Measurements from ENCODE around the gene CYP27B1.

CYP27B1 gene

DNA sequence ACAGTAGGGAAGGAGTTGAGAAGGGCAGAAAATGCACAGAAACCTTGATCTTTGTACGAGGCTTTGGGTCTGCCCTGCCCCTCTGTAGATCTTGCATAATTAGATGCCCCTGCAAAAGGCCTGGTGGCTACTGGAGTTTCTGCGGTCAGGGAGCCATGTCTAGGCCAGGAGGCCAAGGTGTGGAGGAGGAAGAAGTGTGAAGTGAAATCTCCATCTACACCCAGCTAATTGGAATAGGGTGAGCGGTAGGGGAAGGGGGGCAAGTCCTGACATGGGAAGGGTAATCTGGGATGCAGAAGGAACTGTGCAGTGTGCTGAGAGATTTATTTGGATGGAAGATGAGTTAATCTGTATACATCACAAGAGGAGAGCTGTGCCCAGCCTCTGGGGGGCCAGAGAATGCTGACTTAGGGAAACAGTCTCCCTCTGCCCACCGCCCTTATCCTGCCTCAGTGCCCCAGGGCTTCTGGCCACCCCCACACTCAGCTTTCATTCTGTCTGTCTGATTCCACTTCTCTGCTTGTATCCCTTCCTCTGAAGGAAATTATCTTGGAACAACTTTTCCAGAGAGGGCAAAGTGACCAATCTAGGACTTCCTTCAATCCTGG lies 5.4 kb downstream of the CYP27B1 start:
- H3K36me3 Mint-ChIP-seq (ENCODE audit: low read depth): peaks cover 16% of the 10 kb centered on the region
- no peaks in the 10 kb centered on the region for H3K9me3 Mint-ChIP-seq

DNA sequence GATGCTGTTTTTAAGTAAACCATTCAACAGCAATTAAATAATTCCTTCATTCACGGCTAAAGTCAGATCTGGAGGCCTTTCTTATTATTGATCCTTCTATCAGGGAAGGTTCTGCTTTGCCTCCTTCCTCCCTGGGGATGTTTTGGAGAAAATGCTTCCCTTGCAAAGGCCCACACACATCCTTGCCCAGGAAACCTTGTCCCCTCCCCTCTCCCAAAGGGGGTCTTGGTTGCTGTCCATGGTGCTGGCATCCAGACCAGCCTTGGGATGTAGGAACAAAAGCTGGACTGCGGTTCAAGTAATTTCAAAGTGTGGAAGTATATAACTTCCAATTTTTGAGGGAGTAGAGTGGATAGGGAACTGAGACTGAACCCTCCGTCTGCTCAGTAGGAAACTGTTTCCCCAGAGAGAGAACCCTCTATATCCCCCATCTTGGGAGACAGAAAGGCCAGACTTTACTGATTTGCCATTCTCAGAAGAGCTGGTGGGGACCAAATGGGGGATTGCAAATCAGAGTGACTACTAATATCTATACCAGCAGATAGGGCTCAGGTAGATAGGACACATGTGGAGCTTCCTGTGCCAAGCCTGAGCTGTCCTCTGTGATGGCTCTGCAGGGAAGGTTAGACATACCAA lies 6.4 kb downstream of the CYP27B1 start:
- no peak overlapping the region for H3K4me3 Mint-ChIP-seq
- TF ChIP-seq, protein P1, sequence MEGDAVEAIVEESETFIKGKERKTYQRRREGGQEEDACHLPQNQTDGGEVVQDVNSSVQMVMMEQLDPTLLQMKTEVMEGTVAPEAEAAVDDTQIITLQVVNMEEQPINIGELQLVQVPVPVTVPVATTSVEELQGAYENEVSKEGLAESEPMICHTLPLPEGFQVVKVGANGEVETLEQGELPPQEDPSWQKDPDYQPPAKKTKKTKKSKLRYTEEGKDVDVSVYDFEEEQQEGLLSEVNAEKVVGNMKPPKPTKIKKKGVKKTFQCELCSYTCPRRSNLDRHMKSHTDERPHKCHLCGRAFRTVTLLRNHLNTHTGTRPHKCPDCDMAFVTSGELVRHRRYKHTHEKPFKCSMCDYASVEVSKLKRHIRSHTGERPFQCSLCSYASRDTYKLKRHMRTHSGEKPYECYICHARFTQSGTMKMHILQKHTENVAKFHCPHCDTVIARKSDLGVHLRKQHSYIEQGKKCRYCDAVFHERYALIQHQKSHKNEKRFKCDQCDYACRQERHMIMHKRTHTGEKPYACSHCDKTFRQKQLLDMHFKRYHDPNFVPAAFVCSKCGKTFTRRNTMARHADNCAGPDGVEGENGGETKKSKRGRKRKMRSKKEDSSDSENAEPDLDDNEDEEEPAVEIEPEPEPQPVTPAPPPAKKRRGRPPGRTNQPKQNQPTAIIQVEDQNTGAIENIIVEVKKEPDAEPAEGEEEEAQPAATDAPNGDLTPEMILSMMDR (IDR thresholded peaks at IDR 0.05; ENCODE audit: unreplicated experiment in 3 of 3): no peak
- H3K27me3 Mint-ChIP-seq (ENCODE audit: low read depth): peaks cover 86% of the 10 kb centered on the region
- no peaks in the 10 kb centered on the region for H3K9me3 Mint-ChIP-seq
- peaks cover 16% of the 10 kb centered on the region for H3K36me3 Mint-ChIP-seq (ENCODE audit: low read depth)
- no peak overlapping the region for H3K27ac Mint-ChIP-seq
- peaks cover 9% of the 10 kb centered on the region for H3K4me1 Mint-ChIP-seq

More for the DNA sequence above, 5.4 kb downstream of the CYP27B1 start:
- TF ChIP-seq, protein P1 (IDR thresholded peaks at IDR 0.05; ENCODE audit: unreplicated experiment in 3 of 3): no peak
- peaks cover 89% of the 10 kb centered on the region for H3K27me3 Mint-ChIP-seq (ENCODE audit: low read depth)
- H3K4me3 Mint-ChIP-seq: no peak overlapping the region
- H3K4me1 Mint-ChIP-seq: peaks cover 8% of the 10 kb centered on the region
- no peak overlapping the region for H3K27ac Mint-ChIP-seq

DNA sequence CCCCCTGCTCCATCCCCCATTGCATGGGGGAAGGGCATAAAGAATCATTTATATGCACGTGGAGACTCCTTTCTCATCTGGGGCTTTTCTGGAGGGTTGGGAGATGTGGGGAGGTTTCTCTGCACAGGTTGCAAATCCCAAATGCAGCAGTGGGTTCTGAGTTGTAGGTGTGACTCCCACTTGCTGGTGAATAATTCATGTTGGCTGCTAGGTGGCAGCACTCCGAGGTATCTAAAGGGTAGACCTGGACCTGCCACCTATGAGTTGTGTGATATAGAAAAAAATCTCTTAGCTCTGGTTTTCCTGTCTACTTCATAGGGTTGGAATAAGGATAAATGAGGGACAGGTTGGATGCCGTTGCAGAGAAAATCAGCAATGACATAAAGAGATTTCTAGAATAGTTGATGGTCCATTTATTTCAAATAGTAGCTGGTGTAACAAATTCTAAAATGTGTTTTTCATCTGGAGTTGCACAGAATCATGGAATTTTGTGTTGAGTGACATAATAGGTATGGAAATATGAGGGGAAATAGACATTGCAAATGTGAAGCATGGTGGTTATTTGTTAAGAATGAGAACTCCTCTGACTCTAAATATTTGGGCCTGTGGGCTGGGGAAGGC lies 7.4 kb downstream of the CYP27B1 start:
- Mint-ChIP-seq H3K27me3 (ENCODE audit: low read depth) (peaks cover 78% of the 10 kb centered on the region), H3K4me3 (peak overlapping the region; percentile 59 to 76 (median 72)), H3K27ac (no peak overlapping the region), H3K36me3 (ENCODE audit: low read depth) (peaks cover 16% of the 10 kb centered on the region), H3K4me1 (peaks cover 12% of the 10 kb centered on the region), H3K9me3 (no peaks in the 10 kb centered on the region)
- TF ChIP-seq, protein P1 (IDR thresholded peaks at IDR 0.05; ENCODE audit: unreplicated experiment in 3 of 3): peak in 2 of 3 experiments; percentile 37 to 48

DNA sequence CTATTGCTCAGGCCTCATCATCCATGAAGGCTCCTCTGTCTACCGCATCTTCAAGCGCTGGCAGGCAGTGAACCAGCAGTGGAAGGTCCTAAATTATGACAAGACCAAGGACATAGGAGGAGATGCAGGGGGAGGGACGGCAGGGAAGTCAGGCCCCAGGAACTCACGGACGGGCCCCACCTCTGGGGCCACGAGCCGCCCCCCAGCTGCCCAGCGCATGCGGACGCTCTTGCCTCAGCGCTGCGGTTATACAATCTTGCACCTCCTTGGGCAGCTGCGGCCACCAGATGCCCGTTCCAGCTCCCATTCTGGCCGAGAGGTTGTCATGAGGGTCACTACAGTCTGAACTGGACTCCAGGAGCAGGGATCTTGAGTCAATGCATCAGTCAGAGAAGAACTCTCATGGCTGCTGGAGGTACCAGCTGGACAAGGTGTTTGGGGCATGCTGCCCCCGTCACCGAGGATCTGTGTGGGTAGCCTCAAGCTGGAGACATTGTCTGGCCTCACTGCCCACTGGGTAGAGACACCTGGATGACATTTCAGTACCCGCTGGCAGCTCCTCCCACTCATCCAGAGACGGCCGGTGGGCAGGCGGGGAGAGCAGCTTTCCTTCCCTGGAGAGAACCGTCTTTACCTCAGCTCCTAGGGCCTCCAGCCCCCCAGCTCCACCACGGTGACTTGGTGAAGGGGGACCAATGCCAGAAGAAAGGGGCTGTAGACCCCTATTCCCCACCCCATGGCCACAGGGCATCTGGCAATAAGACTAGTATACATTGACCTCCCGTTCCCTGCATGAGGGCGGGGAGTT lies 8.1 kb downstream of the CYP27B1 start:
- Mint-ChIP-seq H3K9me3 (no peaks in the 10 kb centered on the region), H3K4me1 (peaks cover 19% of the 10 kb centered on the region), H3K36me3 (ENCODE audit: low read depth) (peaks cover 16% of the 10 kb centered on the region), H3K4me3 (peak overlapping the region; percentile 56 to 77 (median 69)), H3K27ac (no peak overlapping the region), H3K27me3 (ENCODE audit: low read depth) (peaks cover 78% of the 10 kb centered on the region)
- TF ChIP-seq, protein P1 (IDR thresholded peaks at IDR 0.05; ENCODE audit: unreplicated experiment in 3 of 3): no peak

DNA sequence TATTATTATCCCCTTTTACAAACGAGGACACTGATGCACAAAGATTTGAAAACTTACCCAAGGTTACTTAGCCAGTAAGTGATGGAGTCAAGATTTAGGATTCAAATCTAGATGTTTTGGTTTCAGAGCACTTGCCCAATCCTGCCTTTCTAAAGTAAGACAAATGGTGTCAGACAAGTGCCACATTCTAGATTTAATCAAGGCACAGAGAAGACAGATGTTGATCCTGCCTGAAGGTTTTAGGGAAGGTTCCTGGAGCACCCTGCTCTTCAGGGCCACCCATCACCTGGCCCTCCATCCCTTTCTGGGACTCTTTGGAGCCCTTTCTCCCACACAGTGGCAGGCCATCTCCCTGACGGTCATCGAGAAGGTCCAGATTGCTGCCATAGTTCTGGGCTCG lies 9.1 kb downstream of the CYP27B1 start:
- H3K27ac Mint-ChIP-seq: no peak overlapping the region
- H3K36me3 Mint-ChIP-seq (ENCODE audit: low read depth): peaks cover 16% of the 10 kb centered on the region
- peak overlapping the region; percentile 56 to 77 (median 69) for H3K4me3 Mint-ChIP-seq
- H3K27me3 Mint-ChIP-seq (ENCODE audit: low read depth): peaks cover 76% of the 10 kb centered on the region
- H3K9me3 Mint-ChIP-seq: no peaks in the 10 kb centered on the region
- TF ChIP-seq, protein P1 (IDR thresholded peaks at IDR 0.05; ENCODE audit: unreplicated experiment in 3 of 3): no peak
- H3K4me1 Mint-ChIP-seq: peaks cover 29% of the 10 kb centered on the region
